ENCODE data around the gene NR6A1. TPM values are rescaled to one million over a fixed set of nuclear protein-coding genes. Genes with fewer than 3 reads are reported as not detected.
"Not testable (repeated sequence)": the region's sequence is repeated elsewhere in the genome, so short reads cannot be mapped to it uniquely, and the experiment has no call there.

NR6A1 gene
- total and polyA plus RNA-seq, 12 donors = 0.29 to 2.0 (median 1.2) TPM

DNA sequence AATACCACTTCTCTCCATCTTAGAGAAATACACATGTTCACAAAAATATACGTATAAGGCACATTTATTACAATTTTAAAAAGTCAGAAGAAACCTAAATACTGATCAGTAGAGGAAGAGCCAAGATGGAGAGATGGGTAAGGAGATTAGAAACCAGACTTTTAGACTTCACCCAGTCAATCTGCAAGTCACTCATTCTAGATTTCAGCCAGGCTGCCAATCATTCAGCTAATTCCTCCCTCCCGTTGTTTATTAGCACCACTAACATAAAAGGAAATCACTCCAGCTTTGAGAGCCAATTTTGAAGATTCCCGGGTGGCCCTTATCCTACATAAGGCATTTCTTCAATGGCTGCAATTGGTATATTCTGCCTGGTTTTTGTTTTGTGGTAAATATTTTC is 154.2 kb downstream of the NR6A1 start:
- Histone ChIP-seq H3K27ac (no peak overlapping the region), H3K27me3 (peaks cover 0 to 3% (median 0%) of the 10 kb centered on the region in 7 donors), H3K4me1 (peaks cover 0 to 6% (median 2%) of the 10 kb centered on the region in 9 donors), H3K36me3 (no peaks in the 10 kb centered on the region), H3K9me3 (no peaks in the 10 kb centered on the region), H3K4me3 (no peak overlapping the region)
- intact Hi-C loops (cut with DNase I) = loop anchor here (1.0 to 5.0 kb wide), 7 partner anchors 34 to 96 kb away; no protein-coding TSS in a partner anchor
- TF ChIP-seq, protein P1, sequence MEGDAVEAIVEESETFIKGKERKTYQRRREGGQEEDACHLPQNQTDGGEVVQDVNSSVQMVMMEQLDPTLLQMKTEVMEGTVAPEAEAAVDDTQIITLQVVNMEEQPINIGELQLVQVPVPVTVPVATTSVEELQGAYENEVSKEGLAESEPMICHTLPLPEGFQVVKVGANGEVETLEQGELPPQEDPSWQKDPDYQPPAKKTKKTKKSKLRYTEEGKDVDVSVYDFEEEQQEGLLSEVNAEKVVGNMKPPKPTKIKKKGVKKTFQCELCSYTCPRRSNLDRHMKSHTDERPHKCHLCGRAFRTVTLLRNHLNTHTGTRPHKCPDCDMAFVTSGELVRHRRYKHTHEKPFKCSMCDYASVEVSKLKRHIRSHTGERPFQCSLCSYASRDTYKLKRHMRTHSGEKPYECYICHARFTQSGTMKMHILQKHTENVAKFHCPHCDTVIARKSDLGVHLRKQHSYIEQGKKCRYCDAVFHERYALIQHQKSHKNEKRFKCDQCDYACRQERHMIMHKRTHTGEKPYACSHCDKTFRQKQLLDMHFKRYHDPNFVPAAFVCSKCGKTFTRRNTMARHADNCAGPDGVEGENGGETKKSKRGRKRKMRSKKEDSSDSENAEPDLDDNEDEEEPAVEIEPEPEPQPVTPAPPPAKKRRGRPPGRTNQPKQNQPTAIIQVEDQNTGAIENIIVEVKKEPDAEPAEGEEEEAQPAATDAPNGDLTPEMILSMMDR (IDR thresholded peaks at IDR 0.05) = no peak
- WGBS, 2 donors = 69 to 85% methylated on average over 3 of the region's 3 CpGs
- no peak for DNase-seq
- no peak for ATAC-seq

DNA sequence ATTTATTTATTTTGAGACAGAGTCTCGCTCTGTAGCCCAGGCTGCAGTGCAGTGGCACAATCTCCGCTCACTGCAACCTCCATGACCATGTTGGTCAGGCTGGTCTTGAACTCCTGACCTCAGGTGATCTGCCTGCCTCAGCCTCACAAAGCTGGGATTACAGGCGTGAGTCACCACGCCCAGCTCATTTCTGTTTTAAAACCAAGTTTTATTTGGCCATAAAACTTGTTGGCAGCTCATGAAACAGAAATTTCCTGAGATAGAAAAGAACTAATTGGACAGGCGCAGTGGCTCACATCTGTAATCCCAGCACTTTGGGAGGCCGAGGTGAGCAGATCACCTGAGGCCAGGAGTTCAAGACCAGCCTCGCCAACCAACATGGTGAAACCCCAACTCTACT is 155.3 kb downstream of the NR6A1 start:
- intact Hi-C loops (cut with DNase I) = loop anchor here in 8 of 10 donors (1.0 to 5.0 kb wide), 7 partner anchors 35 to 97 kb away; no protein-coding TSS in a partner anchor
- not testable (repeated sequence) for ATAC-seq, H3K27ac ChIP-seq, H3K4me3 ChIP-seq, H3K36me3 ChIP-seq, H3K4me1 ChIP-seq, H3K27me3 ChIP-seq, DNase-seq, H3K9me3 ChIP-seq
- 92 to 93% methylated on average over 7 of the region's 7 CpGs for WGBS, 2 donors

DNA sequence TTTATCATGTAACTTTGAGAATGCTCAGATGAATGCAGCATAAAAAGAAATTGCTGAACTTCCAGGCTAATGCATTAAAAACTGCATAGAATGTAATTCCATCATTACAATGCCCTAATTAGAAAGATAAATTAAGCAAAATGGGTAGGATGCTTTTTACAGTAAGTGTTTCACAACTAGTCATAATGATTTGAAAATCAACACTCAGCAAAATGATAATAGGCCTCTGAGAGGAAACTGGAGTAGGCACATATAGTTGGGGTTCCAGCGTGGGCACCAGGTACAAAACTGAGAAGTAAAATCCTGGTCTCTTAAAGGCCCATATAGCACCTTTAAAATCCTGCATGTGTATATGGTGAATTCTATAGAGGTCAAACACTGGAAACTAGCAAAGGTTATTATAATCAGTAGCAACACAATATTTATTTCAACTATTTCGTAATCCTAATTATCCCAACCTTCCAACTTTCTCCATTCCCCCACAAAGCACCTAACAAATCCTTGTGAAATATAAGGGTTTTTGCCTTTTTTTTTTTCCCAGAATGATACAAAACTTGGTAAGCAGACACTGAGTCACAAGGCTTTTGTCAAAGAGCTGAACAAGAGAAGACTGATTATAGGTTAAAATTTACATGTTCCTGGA is 155.9 kb downstream of the NR6A1 start:
- TF ChIP-seq, protein P1 (IDR thresholded peaks at IDR 0.05) = no peak
- Histone ChIP-seq H3K4me1 (no peaks in the 10 kb centered on the region), H3K36me3 (no peaks in the 10 kb centered on the region), H3K27ac (no peak overlapping the region), H3K9me3 (no peaks in the 10 kb centered on the region), H3K4me3 (no peak overlapping the region), H3K27me3 (peaks cover 0 to 3% (median 0%) of the 10 kb centered on the region in 7 donors)
- intact Hi-C loops (cut with DNase I) = loop anchor here in 3 of 10 donors (5.0 kb wide), 3 partner anchors 42 to 97 kb away; no protein-coding TSS in a partner anchor
- ATAC-seq = no peak
- 90 to 91% methylated on average over 2 of the region's 2 CpGs for WGBS, 2 donors
- DNase-seq = no peak

GRCh38 chr9:124613849-124614248 is 157.3 kb downstream of the NR6A1 start:
- TF ChIP-seq, protein P1 (IDR thresholded peaks at IDR 0.05) = no peak
- intact Hi-C loops (cut with DNase I) = no loop called here
- H3K36me3 ChIP-seq = no peaks in the 10 kb centered on the region

DNA sequence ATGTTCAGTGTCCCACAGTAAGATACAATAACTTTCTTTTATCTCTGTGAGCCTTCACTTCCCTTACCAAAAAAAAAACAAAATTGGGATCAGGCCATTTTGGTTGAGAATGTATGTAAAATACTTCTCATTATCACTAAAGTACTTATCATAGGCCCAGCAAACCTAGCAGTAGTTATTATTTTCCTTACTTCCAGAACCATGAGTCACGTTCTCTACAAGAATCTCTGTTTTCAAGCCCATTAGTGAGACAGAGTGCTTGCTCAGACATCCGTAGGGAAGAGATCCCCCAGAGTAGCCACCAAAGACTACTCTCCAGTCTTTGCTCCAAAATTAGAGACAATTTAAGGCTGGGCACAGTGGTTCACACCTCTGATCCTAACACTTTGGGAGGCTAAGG is 160.0 kb downstream of the NR6A1 start:
- no peaks in the 10 kb centered on the region for H3K36me3 ChIP-seq
- intact Hi-C loops (cut with DNase I) = no loop called here
- H3K4me1 ChIP-seq = no peaks in the 10 kb centered on the region
- H3K9me3 ChIP-seq = no peaks in the 10 kb centered on the region
- H3K27ac ChIP-seq = no peak overlapping the region
- DNase-seq (no peak), ATAC-seq (no peak)
- H3K4me3 ChIP-seq = no peak overlapping the region
- WGBS, 2 donors = 91 to 94% methylated on average over 2 of the region's 2 CpGs
- TF ChIP-seq, protein P1 (IDR thresholded peaks at IDR 0.05) = no peak
- peaks cover 0 to 3% (median 0%) of the 10 kb centered on the region in 7 donors for H3K27me3 ChIP-seq

More at GRCh38 chr9:124613849-124614248, 157.3 kb downstream of the NR6A1 start:
- H3K9me3 ChIP-seq = no peaks in the 10 kb centered on the region
- H3K27ac ChIP-seq = no peak overlapping the region
- DNase-seq (no peak), ATAC-seq (no peak)
- no peaks in the 10 kb centered on the region for H3K4me1 ChIP-seq
- H3K4me3 ChIP-seq = no peak overlapping the region
- H3K27me3 ChIP-seq = peaks cover 0 to 3% (median 0%) of the 10 kb centered on the region in 7 donors
- 66 to 72% methylated on average over 2 of the region's 2 CpGs for WGBS, 2 donors

Measured in heart right ventricle (tissue), 16 donors.